Transverse colon (tissue), 4 donors: ENCODE measurements around the gene ROR1. TPM values are rescaled to one million over a fixed set of nuclear protein-coding genes. Genes with fewer than 3 reads are reported as not detected.

Experiments
- DNase-seq: peaks from one replicate; pipeline ENCODE4 v3.0.0-alpha.2; 2019
- H3K27ac ChIP-seq, 4 donors: fragments of 200-600 bp; sonication (generic); 2 replicates each; pipeline ENCODE4 v1.5.1; 2016 to 2018; ENCODE audit warnings: inconsistent platforms in 4 of 4
- H3K27me3 ChIP-seq: fragments of 200-600 bp; sonication (generic); 2 replicates; pipeline ENCODE4 v1.5.1; 2017; ENCODE audit warnings: inconsistent platforms
- H3K36me3 ChIP-seq, 4 donors: fragments of 200-600 bp; sonication (generic); 2 replicates each; pipeline ENCODE4 v1.5.1; 2017 to 2019; ENCODE audit warnings: inconsistent platforms in 4 of 4
- H3K4me1 ChIP-seq, 4 donors: fragments of 200-600 bp; sonication (generic); 2 replicates each; pipeline ENCODE4 v1.5.1; 2017 to 2020; ENCODE audit warnings: inconsistent platforms in 4 of 4
- H3K4me3 ChIP-seq, 4 donors: fragments of 200-600 bp; sonication (generic); 1 replicate in 1 of 4; 2 replicates in 3 of 4; pipeline versions ENCODE4 v1.5.1 to v1.6.1; 2017 to 2019; ENCODE audit warnings: inconsistent platforms in 4 of 4
- H3K9me3 ChIP-seq, 2 donors: fragments of 200-600 bp; sonication (generic); 2 replicates each; pipeline ENCODE4 v1.5.1; 2017 to 2019; ENCODE audit warnings: inconsistent platforms in 2 of 2
- EP300 ChIP-seq: sonication (generic); formaldehyde crosslinking; IDR thresholded peaks from one replicate; pipeline ENCODE4 v1.6.1; 2017; ENCODE audit warnings: antibody characterized with exemption, low read depth
- POLR2A ChIP-seq: fragments of 450-650 bp; IDR thresholded peaks from one replicate; pipeline ENCODE4 v1.6.1; 2016; ENCODE audit warnings: antibody characterized with exemption, mild to moderate bottlenecking, moderate library complexity
- POLR2AphosphoS5 ChIP-seq, 3 donors: sonication (generic); formaldehyde crosslinking; IDR thresholded peaks; one replicate each; pipeline ENCODE4 v1.6.1; 2016; ENCODE audit warnings: antibody characterized with exemption in 3 of 3
- WGBS, 2 donors: methylation state at CpG; one replicate each; pipeline ENCODE4 v1.1.5; 2018; ENCODE audit warnings: low coverage in 1 of 2; 5-methylcytosine and 5-hydroxymethylcytosine counted together
- in situ Hi-C, 4 donors: fragments of 200-750 bp; cut with MboI; loops; one replicate each; pipeline versions ENCODE4 v1.15.0 to v1.15.1; 2017; ENCODE audit warnings: low sequenced_read_pairs in 3 of 4, low pct_ligation_motif_present in 1 of 4, low pct_unique_long_range_greater_than_20kb in 1 of 4
- intact Hi-C: fragments of 100-400 bp; cut with DNase I; formaldehyde crosslinking; loops from one replicate; pipeline ENCODE4 v1.15.1; 2023; ENCODE audit warnings: low total_unique reads
- total RNA-seq, 4 donors: library from RNA; depleted of rRNA; stranded (reverse); fragments of >200 nt; gene quantifications; one replicate each; pipeline ENCODE4 v1.1.0, GENCODE V29; 2016
- TF ChIP-seq, protein P1 (sequence below), 5 experiments: fragments of 200-600 bp in 3 of 5; fragments of 450-650 bp in 2 of 5; sonication (generic) in 3 of 5; IDR thresholded peaks; 1 replicate in 2 of 5; 2 replicates in 3 of 5; pipeline ENCODE4 v1.5.1; 2016 to 2017; ENCODE audit warnings: antibody characterized with exemption in 5 of 5, inconsistent platforms in 3 of 5, mild to moderate bottlenecking in 2 of 5, moderate library complexity in 1 of 5

ROR1 gene
- total RNA-seq, 4 donors from 2014 or later = 3.0 to 6.7 (median 4.6) TPM

DNA sequence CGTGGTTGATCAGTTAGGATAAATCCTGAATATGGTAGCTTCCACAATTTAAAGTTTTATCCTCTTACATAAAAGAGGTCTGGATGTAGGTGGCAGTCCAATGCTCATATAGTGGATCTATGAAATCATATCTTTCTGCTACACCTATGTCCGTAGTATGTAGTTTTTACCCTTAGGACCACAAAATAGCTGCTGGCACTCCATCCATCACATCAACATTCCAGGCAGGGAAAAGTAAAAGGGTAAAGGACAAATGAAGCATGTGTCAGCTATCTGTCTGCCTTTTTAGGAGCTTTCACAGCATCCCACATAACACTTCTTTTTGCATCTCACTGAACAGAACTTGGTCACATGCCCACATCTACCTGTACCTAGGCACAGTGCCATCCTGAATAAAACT is 184.7 kb downstream of the ROR1 start:
- Histone ChIP-seq H3K4me1 (no peaks in the 10 kb centered on the region), H3K9me3 (peaks cover 3 to 9% of the 10 kb centered on the region in 2 donors), H3K27ac (no peak overlapping the region), H3K36me3 (no peaks in the 10 kb centered on the region), H3K4me3 (no peak overlapping the region), H3K27me3 (no peaks in the 10 kb centered on the region)
- TF ChIP-seq EP300 (no peak), POLR2AphosphoS5 (IDR thresholded peaks at IDR 0.05) (no peak), POLR2A (no peak)
- TF ChIP-seq, protein P1, sequence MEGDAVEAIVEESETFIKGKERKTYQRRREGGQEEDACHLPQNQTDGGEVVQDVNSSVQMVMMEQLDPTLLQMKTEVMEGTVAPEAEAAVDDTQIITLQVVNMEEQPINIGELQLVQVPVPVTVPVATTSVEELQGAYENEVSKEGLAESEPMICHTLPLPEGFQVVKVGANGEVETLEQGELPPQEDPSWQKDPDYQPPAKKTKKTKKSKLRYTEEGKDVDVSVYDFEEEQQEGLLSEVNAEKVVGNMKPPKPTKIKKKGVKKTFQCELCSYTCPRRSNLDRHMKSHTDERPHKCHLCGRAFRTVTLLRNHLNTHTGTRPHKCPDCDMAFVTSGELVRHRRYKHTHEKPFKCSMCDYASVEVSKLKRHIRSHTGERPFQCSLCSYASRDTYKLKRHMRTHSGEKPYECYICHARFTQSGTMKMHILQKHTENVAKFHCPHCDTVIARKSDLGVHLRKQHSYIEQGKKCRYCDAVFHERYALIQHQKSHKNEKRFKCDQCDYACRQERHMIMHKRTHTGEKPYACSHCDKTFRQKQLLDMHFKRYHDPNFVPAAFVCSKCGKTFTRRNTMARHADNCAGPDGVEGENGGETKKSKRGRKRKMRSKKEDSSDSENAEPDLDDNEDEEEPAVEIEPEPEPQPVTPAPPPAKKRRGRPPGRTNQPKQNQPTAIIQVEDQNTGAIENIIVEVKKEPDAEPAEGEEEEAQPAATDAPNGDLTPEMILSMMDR (IDR thresholded peaks at IDR 0.05) = no peak
- 62 to 78% methylated on average over 2 of the region's 2 CpGs for WGBS, 2 donors
- DNase-seq = no peak
- intact Hi-C loops = no loop called here
- in situ Hi-C loops = no loop called here

DNA sequence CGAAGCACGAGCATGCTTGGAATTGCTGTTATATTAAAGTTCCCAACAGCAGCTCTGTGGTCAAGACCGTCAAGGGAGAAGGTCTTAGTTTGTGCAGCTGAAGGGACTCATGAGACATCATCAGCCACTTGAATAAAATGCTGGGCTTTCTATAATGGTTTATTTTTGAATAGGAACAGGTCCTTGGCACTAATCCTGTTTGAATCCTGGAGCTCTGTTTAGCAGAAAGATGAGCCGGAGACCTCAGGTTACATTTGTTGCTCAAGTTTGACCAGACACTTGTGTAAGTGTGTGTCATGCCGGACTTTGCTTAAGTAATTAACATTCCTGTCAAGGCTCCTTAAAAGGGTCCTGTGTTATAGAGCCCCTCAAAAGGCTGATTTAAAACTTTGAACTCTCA is 186.5 kb downstream of the ROR1 start:
- in situ Hi-C loops (no loop called here), intact Hi-C loops (no loop called here)
- peaks cover 0 to 3% of the 10 kb centered on the region in 2 donors for H3K9me3 ChIP-seq
- no peaks in the 10 kb centered on the region for H3K36me3 ChIP-seq
- H3K27ac ChIP-seq = no peak overlapping the region
- no peaks in the 10 kb centered on the region for H3K4me1 ChIP-seq
- TF ChIP-seq POLR2AphosphoS5 (IDR thresholded peaks at IDR 0.05) = no peak
- TF ChIP-seq, protein P1 (IDR thresholded peaks at IDR 0.05) = no peak
- no peak for TF ChIP-seq EP300
- TF ChIP-seq POLR2A = no peak
- no peak overlapping the region for H3K4me3 ChIP-seq
- WGBS, 2 donors = 79 to 82% methylated on average over 3 to 5 of the region's 5 CpGs
- H3K27me3 ChIP-seq = no peaks in the 10 kb centered on the region
- no peak for DNase-seq

DNA sequence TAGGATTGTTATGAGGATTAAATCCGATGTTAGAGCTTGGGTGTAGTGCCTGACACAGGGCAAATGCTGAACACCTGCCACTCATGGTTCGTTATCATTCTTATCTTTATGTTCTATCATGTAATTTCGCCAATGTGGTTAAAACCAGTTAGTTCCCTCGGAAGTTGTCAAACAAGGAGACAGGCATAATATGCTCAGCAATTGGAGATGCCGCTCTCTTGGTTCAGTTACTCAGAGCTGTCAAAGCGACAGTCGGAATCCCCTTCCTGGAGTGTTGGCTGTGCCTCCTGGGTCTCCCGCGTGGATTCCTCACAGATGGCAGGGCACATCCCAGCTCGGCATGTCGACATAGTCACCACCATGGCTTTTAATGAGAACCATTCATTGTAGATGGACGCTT is 192.2 kb downstream of the ROR1 start:
- no peak overlapping the region for H3K4me3 ChIP-seq
- no peaks in the 10 kb centered on the region for H3K27me3 ChIP-seq
- H3K36me3 ChIP-seq = no peaks in the 10 kb centered on the region
- H3K9me3 ChIP-seq = no peaks in the 10 kb centered on the region
- TF ChIP-seq POLR2AphosphoS5 (IDR thresholded peaks at IDR 0.05) = no peak
- TF ChIP-seq, protein P1 (IDR thresholded peaks at IDR 0.05) = no peak
- TF ChIP-seq POLR2A = no peak
- TF ChIP-seq EP300 = no peak
- DNase-seq = no peak
- 37 to 47% methylated on average over 3 to 12 of the region's 12 CpGs for WGBS, 2 donors
- no peak overlapping the region for H3K27ac ChIP-seq
- in situ Hi-C loops (no loop called here), intact Hi-C loops (no loop called here)
- H3K4me1 ChIP-seq = peaks cover 0 to 7% (median 0%) of the 10 kb centered on the region in 4 donors

DNA sequence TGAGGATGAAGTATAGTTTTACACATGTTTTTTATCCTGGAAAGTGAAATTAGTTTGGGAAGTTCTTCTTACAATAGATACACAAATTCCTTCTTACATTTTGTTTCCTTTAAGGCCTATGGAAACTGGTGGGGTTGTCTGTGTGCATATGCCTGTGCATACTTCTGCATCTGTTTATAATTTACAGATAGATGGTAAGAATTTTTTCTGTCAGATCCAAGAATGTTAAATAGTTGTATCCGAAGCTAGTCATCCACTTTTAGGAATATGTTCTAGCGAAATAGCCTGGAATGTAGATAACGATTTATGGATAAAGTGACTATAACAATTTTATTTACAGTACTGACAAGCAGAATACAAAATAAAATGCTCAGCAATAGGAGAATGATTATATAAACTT is 194.1 kb downstream of the ROR1 start:
- TF ChIP-seq POLR2A (no peak), POLR2AphosphoS5 (IDR thresholded peaks at IDR 0.05) (no peak), EP300 (no peak)
- H3K9me3 ChIP-seq = no peaks in the 10 kb centered on the region
- DNase-seq = no peak
- in situ Hi-C loops (no loop called here), intact Hi-C loops (no loop called here)
- 77 to 78% methylated on average over 3 of the region's 3 CpGs for WGBS, 2 donors
- H3K36me3 ChIP-seq = no peaks in the 10 kb centered on the region
- no peaks in the 10 kb centered on the region for H3K27me3 ChIP-seq
- H3K27ac ChIP-seq = no peak overlapping the region
- H3K4me3 ChIP-seq = no peak overlapping the region
- peaks cover 0 to 7% (median 0%) of the 10 kb centered on the region in 4 donors for H3K4me1 ChIP-seq
